Mesenchymal stem cell (in vitro differentiated cells and primary cell): ENCODE results near the gene PARD3B.

Experiments
- DNase-seq: peaks from one replicate; pipeline ENCODE4 v3.0.0-alpha.2; 2013
- H2AFZ ChIP-seq: one replicate; pipeline ENCODE4 v1.6.1; 2013; ENCODE audit warnings: low read depth, mild to moderate bottlenecking, control low read depth, inconsistent platforms, low read length, moderate library complexity
- H2AK5ac ChIP-seq: 2 replicates; pipeline ENCODE4 v1.6.1; 2013; ENCODE audit warnings: low read length, moderate library complexity, mild to moderate bottlenecking, inconsistent platforms; ENCODE audit not compliant: severe bottlenecking
- H2BK120ac ChIP-seq: one replicate; pipeline ENCODE4 v1.6.1; 2013; ENCODE audit warnings: low read depth, mild to moderate bottlenecking, inconsistent platforms, low read length, moderate library complexity
- H2BK12ac ChIP-seq, 2 experiments: one replicate each; pipeline ENCODE4 v1.6.1; 2013; ENCODE audit warnings: inconsistent platforms in 2 of 2, low read length in 2 of 2, mild to moderate bottlenecking in 2 of 2, moderate library complexity in 2 of 2, control low read depth in 1 of 2
- H2BK15ac ChIP-seq: one replicate; pipeline ENCODE4 v1.6.1; 2013; ENCODE audit warnings: mild to moderate bottlenecking, low read depth, inconsistent platforms; ENCODE audit not compliant: poor library complexity, severe bottlenecking
- H2BK5ac ChIP-seq: 2 replicates; pipeline ENCODE4 v1.6.1; 2013; ENCODE audit warnings: low read depth, mild to moderate bottlenecking, low read length, control low read depth, inconsistent platforms; ENCODE audit not compliant: poor library complexity, severe bottlenecking
- H3K14ac ChIP-seq, 2 experiments: one replicate each; pipeline ENCODE4 v1.6.1; 2013; ENCODE audit warnings: inconsistent platforms in 2 of 2, low read length in 2 of 2, control low read depth in 1 of 2, mild to moderate bottlenecking in 1 of 2, moderate library complexity in 1 of 2
- H3K18ac ChIP-seq, 2 experiments: one replicate each; pipeline ENCODE4 v1.6.1; 2013; ENCODE audit warnings: inconsistent platforms in 2 of 2, low read length in 2 of 2, control low read depth in 1 of 2, low read depth in 1 of 2, mild to moderate bottlenecking in 1 of 2
- H3K23ac ChIP-seq, 2 experiments: one replicate each; pipeline ENCODE4 v1.6.1; 2013; ENCODE audit warnings: inconsistent platforms in 2 of 2, low read length in 2 of 2, mild to moderate bottlenecking in 2 of 2, moderate library complexity in 2 of 2, control low read depth in 1 of 2
- H3K27ac ChIP-seq: 2 replicates; pipeline ENCODE4 v1.5.1; 2013; ENCODE audit warnings: mild to moderate bottlenecking, moderate library complexity, low read length, control low read depth, inconsistent platforms; ENCODE audit not compliant: poor library complexity, severe bottlenecking
- H3K27me3 ChIP-seq, 2 experiments: 2 replicates each; pipeline versions ENCODE4 v1.6.1 to v1.7.0; 2013; ENCODE audit warnings: low read length in 2 of 2, mild to moderate bottlenecking in 2 of 2, moderate library complexity in 2 of 2, control low read depth in 1 of 2, inconsistent platforms in 1 of 2; ENCODE audit not compliant: control insufficient read depth in 1 of 2, insufficient read depth in 1 of 2
- H3K36me3 ChIP-seq, 2 experiments: 2 replicates each; pipeline versions ENCODE4 v1.6.1 to v1.7.0; 2013; ENCODE audit warnings: low read length in 2 of 2, control low read depth in 1 of 2, inconsistent platforms in 1 of 2, low read depth in 1 of 2, mild to moderate bottlenecking in 1 of 2; ENCODE audit not compliant: insufficient read depth in 2 of 2, control insufficient read depth in 1 of 2
- H3K4ac ChIP-seq, 2 experiments: one replicate each; pipeline ENCODE4 v1.6.1; 2013; ENCODE audit warnings: inconsistent platforms in 2 of 2, low read length in 2 of 2, mild to moderate bottlenecking in 2 of 2, moderate library complexity in 2 of 2, control low read depth in 1 of 2, low read depth in 1 of 2
- H3K4me1 ChIP-seq: 2 replicates; pipeline ENCODE4 v1.6.1; 2013; ENCODE audit warnings: low read depth, low read length, control low read depth; ENCODE audit not compliant: control insufficient read depth, insufficient read depth
- H3K4me2 ChIP-seq: 2 replicates; pipeline ENCODE4 v1.6.1; 2013; ENCODE audit warnings: low read length, mild to moderate bottlenecking, inconsistent platforms; ENCODE audit not compliant: poor library complexity, severe bottlenecking
- H3K4me3 ChIP-seq, 2 experiments: 2 replicates each; pipeline versions ENCODE4 v1.5.1 to v1.7.0; 2013; ENCODE audit warnings: low read length in 2 of 2, mild to moderate bottlenecking in 2 of 2, control low read depth in 1 of 2, low read depth in 1 of 2; ENCODE audit not compliant: insufficient read depth in 1 of 2
- H3K79me1 ChIP-seq: replicated peaks from 2 replicates; pipeline ENCODE4 v1.6.1; 2013; ENCODE audit warnings: mild to moderate bottlenecking, control low read depth, low read length, inconsistent platforms; ENCODE audit not compliant: poor library complexity, severe bottlenecking
- H3K9ac ChIP-seq: 2 replicates; pipeline ENCODE4 v1.7.0; 2013; ENCODE audit warnings: mild to moderate bottlenecking, low read length, moderate library complexity
- H3K9me3 ChIP-seq: 2 replicates; pipeline ENCODE4 v1.7.0; 2013; ENCODE audit warnings: mild to moderate bottlenecking, low read length; ENCODE audit not compliant: control insufficient read depth
- H4K8ac ChIP-seq: one replicate; pipeline ENCODE4 v1.6.1; 2013; ENCODE audit warnings: inconsistent platforms, mild to moderate bottlenecking, low read length, moderate library complexity
- H4K91ac ChIP-seq: one replicate; pipeline ENCODE4 v1.6.1; 2013; ENCODE audit warnings: mild to moderate bottlenecking, low read length, inconsistent platforms
- WGBS: methylation state at CpG from one replicate; pipeline ENCODE4 v1.1.7; 2013; ENCODE audit warnings: mixed read lengths; 5-methylcytosine and 5-hydroxymethylcytosine counted together

PARD3B gene

GRCh38 chr2:204683384-204683783 lies 138.1 kb downstream of the PARD3B start:
- no peak overlapping the region for H3K18ac ChIP-seq
- H3K27ac ChIP-seq = no peak overlapping the region
- no peak overlapping the region for H4K91ac ChIP-seq
- no peak overlapping the region for H2AK5ac ChIP-seq
- H3K36me3 ChIP-seq = no peaks in the 10 kb centered on the region
- DNase-seq = no peak
- H3K79me1 ChIP-seq = peaks cover 3% of the 10 kb centered on the region
- H3K4ac ChIP-seq = no peak overlapping the region
- H2AFZ ChIP-seq = no peak overlapping the region
- H3K14ac ChIP-seq = no peak overlapping the region
- H2BK12ac ChIP-seq = no peak overlapping the region
- H2BK5ac ChIP-seq = no peak overlapping the region
- H2BK15ac ChIP-seq = no peak overlapping the region
- H3K4me2 ChIP-seq = no peak overlapping the region
- WGBS = 94% methylated on average over 1 of the region's 1 CpG
- H3K9me3 ChIP-seq = no peaks in the 10 kb centered on the region
- no peak overlapping the region for H3K23ac ChIP-seq
- H3K4me1 ChIP-seq = no peaks in the 10 kb centered on the region
- H3K9ac ChIP-seq = no peak overlapping the region
- H4K8ac ChIP-seq = no peak overlapping the region
- H2BK120ac ChIP-seq = no peak overlapping the region
- no peak overlapping the region for H3K4me3 ChIP-seq
- H3K27me3 ChIP-seq = no peaks in the 10 kb centered on the region

- no peak overlapping the region for H2AK5ac ChIP-seq
- H3K36me3 ChIP-seq = no peaks in the 10 kb centered on the region
Observed at GRCh38 chr2:204686406-204686805, 141.1 kb downstream of the PARD3B start.

GRCh38 chr2:204687776-204688175 lies 142.5 kb downstream of the PARD3B start:
- Histone ChIP-seq H3K9ac (no peak overlapping the region), H2BK12ac (no peak overlapping the region), H4K91ac (no peak overlapping the region), H2AK5ac (no peak overlapping the region), H3K36me3 (no peaks in the 10 kb centered on the region), H2BK120ac (no peak overlapping the region), H3K4me3 (no peak overlapping the region), H3K18ac (no peak overlapping the region), H3K4me2 (no peak overlapping the region), H2AFZ (no peak overlapping the region), H4K8ac (no peak overlapping the region), H3K4ac (no peak overlapping the region), H3K14ac (no peak overlapping the region), H3K23ac (no peak overlapping the region), H3K79me1 (no peaks in the 10 kb centered on the region), H3K4me1 (no peaks in the 10 kb centered on the region), H3K9me3 (no peaks in the 10 kb centered on the region), H2BK15ac (no peak overlapping the region), H2BK5ac (no peak overlapping the region), H3K27me3 (no peaks in the 10 kb centered on the region), H3K27ac (no peak overlapping the region)
- WGBS = 100% methylated on average over 1 of the region's 2 CpGs
- no peak for DNase-seq

More at GRCh38 chr2:204686406-204686805, 141.1 kb downstream of the PARD3B start:
- H2BK15ac ChIP-seq = no peak overlapping the region
- no peaks in the 10 kb centered on the region for H3K4me1 ChIP-seq
- no peak overlapping the region for H3K4me3 ChIP-seq
- no peaks in the 10 kb centered on the region for H3K79me1 ChIP-seq
- no peak overlapping the region for H2BK12ac ChIP-seq
- no peak overlapping the region for H2BK5ac ChIP-seq
- WGBS = 97% methylated on average over 3 of the region's 3 CpGs
- H4K91ac ChIP-seq = no peak overlapping the region
- no peak overlapping the region for H3K18ac ChIP-seq
- H2AFZ ChIP-seq = no peak overlapping the region
- no peak overlapping the region for H3K23ac ChIP-seq
- no peak overlapping the region for H3K4me2 ChIP-seq
- H3K27me3 ChIP-seq = no peaks in the 10 kb centered on the region
- H3K14ac ChIP-seq = no peak overlapping the region
- H3K9ac ChIP-seq = no peak overlapping the region
- H3K27ac ChIP-seq = no peak overlapping the region
- no peaks in the 10 kb centered on the region for H3K9me3 ChIP-seq
- no peak for DNase-seq
- H3K4ac ChIP-seq = no peak overlapping the region
- H2BK120ac ChIP-seq = no peak overlapping the region
- no peak overlapping the region for H4K8ac ChIP-seq

GRCh38 chr2:204691911-204692510 lies 146.7 kb downstream of the PARD3B start:
- Histone ChIP-seq H3K36me3 (no peaks in the 10 kb centered on the region), H2BK15ac (no peak overlapping the region), H2AFZ (no peak overlapping the region), H4K91ac (no peak overlapping the region), H3K4me2 (no peak overlapping the region), H3K79me1 (no peaks in the 10 kb centered on the region), H2BK120ac (no peak overlapping the region), H3K27ac (no peak overlapping the region), H3K14ac (no peak overlapping the region), H4K8ac (no peak overlapping the region), H3K18ac (no peak overlapping the region), H3K4me3 (no peak overlapping the region), H3K4ac (no peak overlapping the region), H2BK5ac (no peak overlapping the region), H3K9me3 (no peaks in the 10 kb centered on the region), H3K9ac (peak overlapping the region; percentile 25), H2BK12ac (no peak overlapping the region), H3K27me3 (no peaks in the 10 kb centered on the region), H3K23ac (no peak overlapping the region), H3K4me1 (no peaks in the 10 kb centered on the region), H2AK5ac (no peak overlapping the region)
- WGBS = 64% methylated on average over 2 of the region's 2 CpGs
- peak; percentile 87 for DNase-seq
